GM12892 (cell line): Measurements from ENCODE around the gene TRPC4AP.

Source experiments
- POLR2A ChIP-seq: IDR thresholded peaks from 2 replicates; pipeline ENCODE4 v1.6.1; 2011; ENCODE audit warnings: low read depth, low read length, control low read depth
- POLR2AphosphoS5 ChIP-seq: IDR thresholded peaks from 2 replicates; pipeline ENCODE4 v1.6.1; 2011; ENCODE audit warnings: low read depth, low read length, control low read depth
- TAF1 ChIP-seq: IDR thresholded peaks from 2 replicates; pipeline ENCODE4 v1.6.1; 2011; ENCODE audit warnings: low read depth, mild to moderate bottlenecking, control low read depth, low read length, borderline replicate concordance

- TF ChIP-seq POLR2AphosphoS5, result no peak
- TF ChIP-seq POLR2A, result no peak
- no peak for TF ChIP-seq TAF1
Observed at GRCh38 chr20:35003211-35004031, 89.2 kb downstream of the TRPC4AP start.
